Hematopoietic multipotent progenitor cell treated with erythropoietin and hydrocortisone succinate and interleukin-3 and kit ligand, for 17 days (in vitro differentiated cells): ENCODE data around the gene MS4A18.
"Not testable (repeated sequence)": the region's sequence is repeated elsewhere in the genome, so short reads cannot be mapped to it uniquely, and the experiment has no call there.

Experiments used
- DNase-seq: peaks from one replicate; pipeline ENCODE4 v3.0.0-alpha.2; 2015; ENCODE audit warnings: low spot score

The MS4A18 gene

DNA sequence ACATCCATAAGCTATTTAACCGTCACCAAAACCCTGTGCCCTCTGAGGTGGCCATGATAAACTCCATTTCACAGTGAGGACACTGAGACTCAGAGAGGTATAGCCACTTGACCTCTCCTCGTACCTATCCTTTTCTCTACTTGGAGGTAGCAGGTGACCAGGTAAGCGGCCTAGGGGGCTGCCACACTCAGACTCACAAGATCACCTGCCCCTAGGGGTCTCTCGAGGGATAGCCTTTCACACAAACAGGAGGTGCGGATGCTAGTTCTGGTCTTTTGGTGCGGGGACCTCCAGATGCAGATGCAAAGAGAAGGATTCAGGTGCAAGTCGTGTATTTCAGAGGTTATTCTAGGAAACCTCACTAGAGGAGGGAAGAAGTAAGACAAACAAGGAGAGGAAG lies 14.6 kb downstream of the MS4A18 start:
- DNase-seq = no peak

- no peak for DNase-seq
These were observed 16.1 kb downstream of the MS4A18 start for GRCh38 chr11:60740573-60740972.

GRCh38 chr11:60741421-60741820 lies 16.9 kb downstream of the MS4A18 start:
- no peak for DNase-seq

DNA sequence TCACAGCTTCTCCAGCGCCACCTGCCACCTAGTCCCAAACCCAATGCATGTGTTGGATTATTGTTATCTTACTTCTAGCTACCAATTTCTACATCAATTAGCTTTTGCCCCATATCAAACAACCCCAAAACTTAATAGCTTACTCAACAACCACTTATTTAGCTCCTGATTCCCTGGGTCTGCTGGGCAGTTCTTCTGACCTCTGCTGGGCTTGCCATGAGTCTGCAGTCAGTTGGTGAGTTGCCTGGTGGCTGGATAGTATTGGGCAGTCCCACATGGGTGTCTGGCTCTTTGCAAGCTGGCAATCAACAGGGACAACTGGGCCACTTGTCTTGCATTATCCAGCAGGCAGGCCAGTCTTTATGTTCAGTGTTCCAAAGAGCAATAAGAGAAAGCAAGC lies 18.5 kb downstream of the MS4A18 start:
- no peak for DNase-seq

DNA sequence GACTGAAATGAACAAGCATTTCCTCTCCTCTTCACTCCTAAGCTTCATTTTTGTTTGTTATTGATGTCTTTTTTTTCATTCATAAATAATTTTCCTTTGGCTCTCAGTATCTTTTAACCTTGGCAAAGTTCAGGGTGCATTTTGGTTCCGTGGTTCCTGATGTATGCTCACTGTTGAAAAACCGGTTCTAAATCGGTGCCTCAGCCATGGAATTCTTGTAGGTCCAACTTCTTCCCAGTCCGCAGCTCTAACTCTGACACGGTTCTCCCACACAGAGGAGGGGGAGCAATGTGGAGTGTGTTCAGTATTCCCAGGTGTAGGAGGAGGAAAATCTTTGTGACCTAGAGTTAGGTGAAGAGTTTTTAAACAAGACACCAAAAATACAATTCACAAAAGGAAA lies 19.6 kb downstream of the MS4A18 start:
- no peak for DNase-seq

- DNase-seq = no peak
These were observed 22.9 kb downstream of the MS4A18 start for GRCh38 chr11:60747359-60747873.

- DNase-seq = no peak
These were observed 23.7 kb downstream of the MS4A18 start for GRCh38 chr11:60748225-60748624.

DNA sequence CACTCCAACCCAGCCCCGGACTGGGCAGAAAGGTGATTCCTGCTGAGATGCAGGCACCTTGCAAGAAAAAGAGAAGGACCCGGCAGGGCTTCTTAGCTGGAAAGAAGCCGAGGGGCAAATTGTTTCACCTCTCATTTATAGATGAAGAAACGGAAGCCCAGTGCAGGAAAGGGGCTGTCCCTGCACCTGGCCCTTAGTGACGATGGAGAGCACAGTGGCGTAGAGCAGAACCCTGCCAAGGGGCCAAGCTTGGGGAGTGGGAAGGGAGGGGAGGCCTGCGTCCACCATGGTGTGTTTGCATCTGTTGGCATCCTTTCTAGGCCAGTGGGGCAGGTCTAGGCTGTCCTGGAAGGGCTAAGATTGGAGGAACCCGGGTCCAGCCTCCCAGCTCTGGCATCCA lies 24.3 kb downstream of the MS4A18 start:
- DNase-seq = no peak

- no peak for DNase-seq
These were observed 26.4 kb downstream of the MS4A18 start for GRCh38 chr11:60750911-60751310.

DNA sequence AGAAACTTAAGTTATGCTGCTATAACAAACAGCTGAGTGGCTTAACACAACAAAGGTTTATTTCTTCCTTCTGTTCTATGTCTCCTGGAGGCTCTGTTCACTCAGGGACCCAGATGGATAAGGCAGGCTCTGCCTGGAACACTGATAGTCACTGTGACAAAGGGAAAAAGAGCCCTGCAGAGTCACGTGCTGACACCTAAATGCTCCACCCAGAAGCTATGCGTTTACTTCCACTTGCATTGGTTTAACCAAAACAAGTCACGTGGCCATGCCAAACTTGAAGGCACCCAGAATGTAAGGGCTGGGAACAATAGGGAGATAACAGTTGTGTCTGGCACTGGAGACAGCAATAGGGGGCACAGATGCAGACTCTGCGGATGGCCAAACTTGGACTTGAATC lies 28.8 kb downstream of the MS4A18 start:
- DNase-seq = no peak

- no peak for DNase-seq
These were observed 30.4 kb downstream of the MS4A18 start for GRCh38 chr11:60754887-60755286.

- no peak for DNase-seq
These were observed 31.9 kb downstream of the MS4A18 start, which contains the start of gene MS4A15 for GRCh38 chr11:60756307-60757032. Gene MS4A15 (plus strand): TSS chr11:60756867. CDS start chr11:60763734, 6,867 bp downstream.

DNA sequence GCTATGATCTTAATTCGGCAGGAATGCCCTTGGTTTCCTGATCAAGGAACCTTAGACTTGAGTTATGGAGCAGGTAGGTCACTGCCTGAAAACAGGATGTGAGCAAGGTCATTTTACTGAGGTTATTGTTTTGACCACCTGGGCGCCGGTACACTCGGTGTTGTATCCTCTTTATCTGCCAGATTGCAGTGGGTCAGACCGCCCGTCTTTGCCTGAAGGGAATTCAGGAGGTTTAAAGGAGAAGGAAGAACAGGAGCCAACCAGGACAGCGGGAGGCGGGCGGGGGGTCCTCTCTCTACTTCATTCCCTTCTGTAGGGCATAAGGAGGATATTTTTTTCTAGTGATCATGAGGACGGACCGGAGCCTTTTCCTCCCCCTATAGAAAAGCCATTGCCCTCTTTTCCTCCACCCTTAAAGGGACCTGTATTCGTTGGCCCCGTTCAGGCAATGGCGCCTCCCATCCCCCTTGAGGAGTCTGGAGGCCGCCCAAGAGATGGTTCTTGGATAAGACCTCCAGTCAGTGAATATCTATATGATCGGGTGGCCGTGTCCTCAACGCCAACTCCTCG lies 32.8 kb downstream of the MS4A18 start:
- no peak for DNase-seq

DNA sequence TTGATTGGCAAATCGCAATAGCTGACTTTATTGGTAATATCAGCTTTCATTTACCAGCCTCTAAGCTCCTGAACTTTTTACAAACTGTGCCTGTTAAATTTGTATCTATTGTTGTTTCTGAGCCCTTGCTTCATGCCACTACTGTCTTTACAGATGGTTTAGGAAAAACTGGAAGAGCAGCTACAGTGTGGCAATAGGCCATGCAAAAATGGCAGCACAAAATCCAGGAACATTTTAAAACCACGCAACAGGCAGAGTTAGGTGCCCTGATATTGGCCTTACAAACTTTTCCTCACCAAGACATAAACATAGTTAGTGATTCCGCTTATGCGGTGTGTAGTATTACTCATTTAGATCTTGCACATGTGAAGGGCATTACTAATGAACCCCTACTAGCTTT lies 34.2 kb downstream of the MS4A18 start:
- DNase-seq = not testable (repeated sequence)

DNA sequence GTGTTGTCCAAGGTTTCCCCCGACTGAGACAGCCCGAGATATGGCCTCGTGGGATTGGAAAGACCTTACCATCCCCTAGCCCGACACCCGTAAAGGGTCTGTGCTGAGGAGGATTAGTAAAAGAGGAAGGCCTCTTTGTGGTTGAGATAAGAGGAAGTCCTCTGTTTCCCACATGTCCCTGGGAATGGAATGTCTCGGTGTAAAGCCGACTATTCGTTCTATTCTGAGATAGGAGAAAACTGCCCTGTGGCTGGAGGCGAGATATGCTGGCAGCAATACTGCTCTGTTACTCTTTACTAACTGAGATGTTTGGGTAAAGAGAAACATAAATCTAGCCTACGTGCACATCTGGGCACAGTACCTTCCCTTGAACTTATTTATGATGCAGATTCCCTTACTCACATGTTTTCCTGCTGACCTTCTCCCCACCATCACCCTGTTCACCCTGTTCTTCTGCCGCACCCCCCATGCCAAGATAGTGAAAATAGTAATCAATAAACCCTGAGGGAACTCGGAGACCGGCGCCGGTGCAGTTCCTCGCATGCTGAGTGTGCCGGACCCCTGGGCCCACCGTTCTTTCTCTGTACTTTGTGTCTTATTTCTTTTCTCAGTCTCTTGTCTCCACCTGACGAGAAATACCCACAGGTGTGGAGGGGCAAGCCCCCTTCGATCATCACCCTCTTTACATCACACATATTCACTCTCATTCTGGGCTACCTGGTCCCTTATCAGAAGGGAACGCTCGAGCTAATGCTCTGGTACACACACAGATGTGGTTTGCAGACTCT lies 35.1 kb downstream of the MS4A18 start:
- DNase-seq = not testable (repeated sequence)

GRCh38 chr11:60761436-60762190 lies 37.1 kb downstream of the MS4A18 start:
- DNase-seq = no peak

- DNase-seq = no peak
These were observed 38.6 kb downstream of the MS4A18 start for GRCh38 chr11:60762851-60763691.

GRCh38 chr11:60763692-60764369 lies 39.3 kb downstream of the MS4A18 start:
- no peak for DNase-seq

GRCh38 chr11:60764879-60765278 lies 40.4 kb downstream of the MS4A18 start:
- no peak for DNase-seq

GRCh38 chr11:60765355-60765754 lies 40.8 kb downstream of the MS4A18 start:
- DNase-seq = no peak

- DNase-seq = no peak
These were observed 42.0 kb downstream of the MS4A18 start for GRCh38 chr11:60766547-60766946.
